K562 (cell line): ENCODE data around the gene INPP4B.

ENCODE experiments used
- JUN ChIP-seq, 2 experiments: sonication (generic) in 1 of 2; formaldehyde crosslinking in 1 of 2; IDR thresholded peaks; 2 replicates each; pipeline versions ENCODE4 v1.6.1 to v1.8.0; 2012 to 2022; ENCODE audit warnings: borderline replicate concordance in 2 of 2, mild to moderate bottlenecking in 2 of 2, improper control_type of control experiment in 1 of 2, low read depth in 1 of 2, low read length in 1 of 2, missing genetic modification reagents in 1 of 2
- RNF2 ChIP-seq: sonication (generic); IDR thresholded peaks from 2 replicates; pipeline ENCODE4 v1.6.1; 2016
- SMARCA5 ChIP-seq: fragments of 450-650 bp; IDR thresholded peaks from 2 replicates; pipeline ENCODE4 v1.6.1; 2016
- STAG1 ChIP-seq: sonication (generic); formaldehyde crosslinking; IDR thresholded peaks from 2 replicates; pipeline ENCODE4 v1.5.0; 2020; ENCODE audit warnings: missing genetic modification reagents, borderline replicate concordance
- TF ChIP-seq, protein P1 (sequence below): sonication (generic); formaldehyde crosslinking; IDR thresholded peaks from 2 replicates; pipeline ENCODE4 v1.8.1; 2023; ENCODE audit warnings: mild to moderate bottlenecking, missing genetic modification reagents

DNA sequence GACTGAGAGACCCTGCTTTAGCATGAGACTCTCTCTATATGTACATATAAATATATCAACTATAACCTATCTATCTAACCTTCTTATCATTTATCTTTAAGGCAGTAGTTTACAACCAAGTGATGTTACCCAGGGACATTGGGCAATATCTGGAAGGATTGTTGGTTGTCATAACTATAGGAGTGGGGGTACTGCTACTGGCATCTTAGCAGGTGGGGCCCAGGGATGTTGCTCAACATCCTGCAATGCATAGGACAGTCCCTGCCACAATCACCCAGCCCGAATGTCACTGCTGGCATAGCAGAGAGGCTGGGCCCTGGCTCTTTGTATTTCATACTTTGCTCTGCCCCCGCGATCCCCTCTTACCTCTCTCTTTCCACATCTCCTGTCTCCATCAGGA is 812.0 kb downstream of the INPP4B start:
- TF ChIP-seq STAG1, result no peak
- TF ChIP-seq SMARCA5, result no peak
- TF ChIP-seq, protein P1, sequence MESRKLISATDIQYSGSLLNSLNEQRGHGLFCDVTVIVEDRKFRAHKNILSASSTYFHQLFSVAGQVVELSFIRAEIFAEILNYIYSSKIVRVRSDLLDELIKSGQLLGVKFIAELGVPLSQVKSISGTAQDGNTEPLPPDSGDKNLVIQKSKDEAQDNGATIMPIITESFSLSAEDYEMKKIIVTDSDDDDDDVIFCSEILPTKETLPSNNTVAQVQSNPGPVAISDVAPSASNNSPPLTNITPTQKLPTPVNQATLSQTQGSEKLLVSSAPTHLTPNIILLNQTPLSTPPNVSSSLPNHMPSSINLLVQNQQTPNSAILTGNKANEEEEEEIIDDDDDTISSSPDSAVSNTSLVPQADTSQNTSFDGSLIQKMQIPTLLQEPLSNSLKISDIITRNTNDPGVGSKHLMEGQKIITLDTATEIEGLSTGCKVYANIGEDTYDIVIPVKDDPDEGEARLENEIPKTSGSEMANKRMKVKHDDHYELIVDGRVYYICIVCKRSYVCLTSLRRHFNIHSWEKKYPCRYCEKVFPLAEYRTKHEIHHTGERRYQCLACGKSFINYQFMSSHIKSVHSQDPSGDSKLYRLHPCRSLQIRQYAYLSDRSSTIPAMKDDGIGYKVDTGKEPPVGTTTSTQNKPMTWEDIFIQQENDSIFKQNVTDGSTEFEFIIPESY, result no peak
- no peak for TF ChIP-seq JUN (IDR thresholded peaks at IDR 0.05; ENCODE audit: borderline replicate concordance, low read depth, low read length)
- no peak for TF ChIP-seq JUN (CRISPR knock-in tag; IDR thresholded peaks at IDR 0.05; ENCODE audit: borderline replicate concordance)
- TF ChIP-seq RNF2, result no peak
